A549 (cell line): ENCODE results near the gene OMG.
"Not testable (repeated sequence)": the region's sequence is repeated elsewhere in the genome, so short reads cannot be mapped to it uniquely, and the experiment has no call there.

Experiments used
- BHLHE40 ChIP-seq: IDR thresholded peaks from 2 replicates; pipeline ENCODE4 v1.6.1; 2012; ENCODE audit warnings: low read depth, low read length, inconsistent platforms
- CHD4 ChIP-seq: fragments of 200-600 bp; sonication (generic); IDR thresholded peaks from 2 replicates; pipeline ENCODE4 v1.6.1; 2016; ENCODE audit warnings: antibody characterized with exemption, mild to moderate bottlenecking, borderline replicate concordance
- CTCF ChIP-seq: fragments of >200 bp; sonication (Bioruptor Twin); formaldehyde crosslinking; IDR thresholded peaks from 3 replicates; pipeline ENCODE4 v1.5.1; 2016
- ELK1 ChIP-seq: fragments of 150-350 bp; IDR thresholded peaks from 2 replicates; pipeline ENCODE4 v1.6.1; 2014; ENCODE audit warnings: low read depth, mild to moderate bottlenecking, low read length
- ESRRA ChIP-seq: fragments of 150-350 bp; IDR thresholded peaks from 2 replicates; pipeline ENCODE4 v1.6.1; 2014; ENCODE audit warnings: mild to moderate bottlenecking, low read length, borderline replicate concordance
- JUN ChIP-seq, 2 experiments: fragments of >200 bp; sonication (Bioruptor Twin); formaldehyde crosslinking; IDR thresholded peaks; 2 replicates in 1 of 2; 3 replicates in 1 of 2; pipeline ENCODE4 v1.6.1; 2016 to 2017
- KDM5A ChIP-seq: fragments of 200-600 bp; sonication (generic); IDR thresholded peaks from 2 replicates; pipeline ENCODE4 v1.6.1; 2016; ENCODE audit warnings: antibody characterized with exemption, mild to moderate bottlenecking
- MAX ChIP-seq: IDR thresholded peaks from 2 replicates; pipeline ENCODE4 v1.6.1; 2012
- MAZ ChIP-seq: fragments of 150-350 bp; IDR thresholded peaks from 2 replicates; pipeline ENCODE4 v1.6.1; 2014; ENCODE audit warnings: antibody characterized with exemption, low read depth, low read length, borderline replicate concordance
- MYC ChIP-seq: IDR thresholded peaks from 2 replicates; pipeline ENCODE4 v1.6.1; 2012; ENCODE audit warnings: mild to moderate bottlenecking, inconsistent platforms, low read length, improper control_type of control experiment, borderline replicate concordance
- REST ChIP-seq: fragments of 200-600 bp; sonication (generic); IDR thresholded peaks from 2 replicates; pipeline ENCODE4 v1.6.1; 2016; ENCODE audit warnings: antibody characterized with exemption, mild to moderate bottlenecking, moderate library complexity
- SREBF2 ChIP-seq: fragments of 450-650 bp; IDR thresholded peaks from 2 replicates; pipeline ENCODE4 v1.6.1; 2014; ENCODE audit warnings: mild to moderate bottlenecking, moderate library complexity

- TF ChIP-seq BHLHE40; CTCF; ELK1; SREBF2; MAX; REST; CHD4; MAZ; KDM5A; ESRRA; MYC; JUN (IDR thresholded peaks at IDR 0.05): not testable (repeated sequence)
Measured at GRCh38 chr17:31312223-31312622, 15.2 kb upstream of the OMG start.
